ENCODE results near the gene EPB41L4A.

Gene EPB41L4A

DNA sequence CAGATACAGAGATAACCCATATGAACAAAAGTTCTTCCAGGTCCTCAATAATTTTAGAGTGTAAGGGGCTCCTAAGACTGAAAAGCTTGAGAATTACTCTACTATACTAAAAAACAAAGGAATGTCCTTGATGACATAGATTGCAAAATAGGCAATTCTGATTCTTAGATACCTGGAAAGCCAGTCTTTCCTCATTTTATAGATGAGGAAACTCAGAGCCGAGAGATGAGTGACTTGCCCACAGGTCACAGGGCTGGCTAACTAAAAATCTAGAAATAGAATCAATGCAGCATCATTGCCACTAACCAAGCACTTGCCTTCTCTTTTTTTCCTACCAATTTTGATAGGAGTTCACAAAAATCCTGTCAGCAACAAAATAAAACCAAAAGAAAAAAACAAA, 101.2 kb downstream of the EPB41L4A start:
- TF ChIP-seq, protein P1, sequence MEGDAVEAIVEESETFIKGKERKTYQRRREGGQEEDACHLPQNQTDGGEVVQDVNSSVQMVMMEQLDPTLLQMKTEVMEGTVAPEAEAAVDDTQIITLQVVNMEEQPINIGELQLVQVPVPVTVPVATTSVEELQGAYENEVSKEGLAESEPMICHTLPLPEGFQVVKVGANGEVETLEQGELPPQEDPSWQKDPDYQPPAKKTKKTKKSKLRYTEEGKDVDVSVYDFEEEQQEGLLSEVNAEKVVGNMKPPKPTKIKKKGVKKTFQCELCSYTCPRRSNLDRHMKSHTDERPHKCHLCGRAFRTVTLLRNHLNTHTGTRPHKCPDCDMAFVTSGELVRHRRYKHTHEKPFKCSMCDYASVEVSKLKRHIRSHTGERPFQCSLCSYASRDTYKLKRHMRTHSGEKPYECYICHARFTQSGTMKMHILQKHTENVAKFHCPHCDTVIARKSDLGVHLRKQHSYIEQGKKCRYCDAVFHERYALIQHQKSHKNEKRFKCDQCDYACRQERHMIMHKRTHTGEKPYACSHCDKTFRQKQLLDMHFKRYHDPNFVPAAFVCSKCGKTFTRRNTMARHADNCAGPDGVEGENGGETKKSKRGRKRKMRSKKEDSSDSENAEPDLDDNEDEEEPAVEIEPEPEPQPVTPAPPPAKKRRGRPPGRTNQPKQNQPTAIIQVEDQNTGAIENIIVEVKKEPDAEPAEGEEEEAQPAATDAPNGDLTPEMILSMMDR (IDR thresholded peaks at IDR 0.05; ENCODE audit: low read depth, low read length, missing control alignments), result no peak
- in situ Hi-C loops (cut with HindIII; ENCODE audit: low pct_ligation_motif_present, low sequenced_read_pairs), result no loop called here
- Histone ChIP-seq H3K36me3 (replicated peaks) (no peaks in the 10 kb centered on the region), H3K27me3 (replicated peaks) (no peaks in the 10 kb centered on the region), H3K27ac (no peak overlapping the region), H3K4me3 (ENCODE audit: low read depth, low read length) (no peak overlapping the region)
- no peak for DNase-seq

DNA sequence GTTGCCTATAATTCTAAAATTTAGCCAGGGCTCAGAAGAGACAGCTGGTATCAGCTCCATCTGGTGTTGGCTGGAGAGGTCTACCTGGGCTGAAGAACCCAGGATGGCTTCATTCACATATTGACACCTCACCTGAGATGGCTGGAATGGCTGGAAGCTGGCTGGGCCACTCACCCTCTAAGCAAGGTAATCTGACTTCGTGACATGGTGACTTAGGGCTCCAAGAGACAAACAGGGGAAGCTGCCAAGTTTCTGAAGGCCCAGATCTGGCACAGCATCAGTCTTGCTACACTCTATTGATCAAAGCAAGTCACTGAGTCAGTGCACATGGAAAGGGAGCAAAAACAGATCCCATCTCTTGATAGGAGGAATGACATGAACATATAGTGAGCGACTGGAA, 102.3 kb downstream of the EPB41L4A start:
- Histone ChIP-seq H3K27ac (no peak overlapping the region), H3K4me3 (ENCODE audit: low read depth, low read length) (no peak overlapping the region), H3K36me3 (replicated peaks) (no peaks in the 10 kb centered on the region), H3K27me3 (replicated peaks) (no peaks in the 10 kb centered on the region)
- DNase-seq, result no peak
- TF ChIP-seq, protein P1 (IDR thresholded peaks at IDR 0.05; ENCODE audit: low read depth, low read length, missing control alignments), result no peak
- in situ Hi-C loops (cut with HindIII; ENCODE audit: low pct_ligation_motif_present, low sequenced_read_pairs), result no loop called here

DNA sequence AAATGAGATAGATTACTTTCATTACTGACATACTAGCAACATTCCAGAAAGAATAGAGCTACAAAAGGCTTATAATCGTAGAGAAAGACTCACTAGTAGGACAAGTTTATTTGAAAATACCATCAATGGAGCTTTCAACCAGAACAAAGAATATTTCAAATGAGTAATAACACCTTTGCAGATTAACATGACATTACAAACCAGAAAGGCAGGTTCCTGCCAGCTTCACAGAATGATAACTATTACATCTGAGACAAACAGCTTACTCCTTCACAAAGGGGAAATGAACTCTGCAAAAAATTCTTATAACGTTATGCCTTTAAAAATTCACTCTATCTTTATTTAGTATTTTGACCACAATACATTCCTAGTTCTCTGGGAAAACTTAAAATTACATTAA, 103.1 kb downstream of the EPB41L4A start:
- in situ Hi-C loops (cut with HindIII; ENCODE audit: low pct_ligation_motif_present, low sequenced_read_pairs), result no loop called here
- Histone ChIP-seq H3K4me3 (ENCODE audit: low read depth, low read length) (no peak overlapping the region), H3K36me3 (replicated peaks) (no peaks in the 10 kb centered on the region), H3K27ac (no peak overlapping the region), H3K27me3 (replicated peaks) (no peaks in the 10 kb centered on the region)
- no peak for DNase-seq
- TF ChIP-seq, protein P1 (IDR thresholded peaks at IDR 0.05; ENCODE audit: low read depth, low read length, missing control alignments), result no peak

DNA sequence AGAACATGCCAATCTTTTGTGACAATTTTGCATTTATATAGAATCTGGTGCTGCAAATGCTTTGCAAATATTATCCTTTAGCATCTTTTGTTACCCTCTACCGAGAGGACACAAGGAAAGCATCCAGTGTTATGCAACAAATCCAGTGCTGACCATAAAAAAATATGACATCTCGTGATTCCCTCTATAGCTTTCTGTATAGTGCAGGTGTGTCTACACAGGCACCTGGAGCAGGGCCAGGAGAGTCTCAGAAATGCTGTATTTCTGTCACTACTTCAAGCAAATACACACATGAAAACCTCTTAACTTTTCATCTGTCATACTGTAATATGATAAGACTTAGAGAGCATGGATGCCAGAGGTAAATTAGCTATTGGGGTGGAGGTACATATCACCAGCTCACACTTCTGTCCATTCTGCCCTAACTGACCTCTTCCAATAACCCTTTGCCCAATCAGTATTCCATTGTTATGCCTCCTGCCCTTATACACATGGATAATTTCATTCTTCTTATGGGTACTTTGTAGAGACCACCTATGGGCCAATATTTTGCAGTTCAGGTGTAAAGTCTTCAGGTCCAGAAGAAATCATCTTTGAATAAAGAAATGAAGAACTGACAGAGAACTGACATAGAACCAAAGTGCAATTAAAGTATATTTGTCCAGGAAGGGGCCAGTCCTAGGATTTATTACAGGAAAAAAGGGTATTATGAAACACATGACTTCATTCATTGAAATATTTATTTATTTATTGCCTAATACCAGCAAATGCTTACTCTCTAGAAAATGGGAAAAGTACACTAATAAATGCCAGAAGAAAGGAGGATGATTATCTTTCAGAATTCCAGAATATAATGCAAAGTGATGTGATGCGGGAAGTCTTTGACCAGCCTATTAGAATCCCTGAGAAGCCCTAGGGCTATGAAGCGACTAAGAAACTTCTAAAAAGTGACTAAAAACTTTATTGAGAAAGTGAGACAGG, 106.5 kb downstream of the EPB41L4A start:
- TF ChIP-seq, protein P1 (IDR thresholded peaks at IDR 0.05; ENCODE audit: low read depth, low read length, missing control alignments), result no peak
- in situ Hi-C loops (cut with HindIII; ENCODE audit: low pct_ligation_motif_present, low sequenced_read_pairs), result no loop called here
- Histone ChIP-seq H3K27ac (no peak overlapping the region), H3K36me3 (replicated peaks) (no peaks in the 10 kb centered on the region), H3K4me3 (ENCODE audit: low read depth, low read length) (no peak overlapping the region), H3K27me3 (replicated peaks) (no peaks in the 10 kb centered on the region)
- no peak for DNase-seq

DNA sequence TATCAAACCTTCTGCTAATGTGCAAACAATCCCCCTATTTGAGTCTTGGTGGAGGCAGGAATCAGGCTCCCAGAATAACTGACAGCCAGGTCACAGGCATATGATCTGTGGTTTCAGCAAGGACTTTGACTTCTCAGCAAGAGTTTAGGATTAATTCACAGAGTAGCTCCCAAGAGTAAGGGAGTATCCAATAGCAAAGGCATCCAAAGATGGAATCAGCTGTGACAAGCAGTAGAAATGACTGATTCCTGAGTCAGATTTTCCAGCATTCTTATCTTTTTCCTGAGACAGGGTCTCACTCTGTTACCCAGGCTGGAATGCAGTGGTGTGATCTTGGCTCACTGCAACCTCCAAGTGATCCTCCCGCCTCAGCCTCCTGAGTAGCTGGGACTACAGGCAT, 108.3 kb downstream of the EPB41L4A start:
- TF ChIP-seq, protein P1 (IDR thresholded peaks at IDR 0.05; ENCODE audit: low read depth, low read length, missing control alignments), result no peak
- in situ Hi-C loops (cut with HindIII; ENCODE audit: low pct_ligation_motif_present, low sequenced_read_pairs), result no loop called here
- Histone ChIP-seq H3K4me3 (ENCODE audit: low read depth, low read length) (no peak overlapping the region), H3K27ac (no peak overlapping the region), H3K36me3 (replicated peaks) (no peaks in the 10 kb centered on the region), H3K27me3 (replicated peaks) (no peaks in the 10 kb centered on the region)
- peak; percentile 9 for DNase-seq

All from brain microvascular endothelial cell (primary cell).